ENCODE measurements around the gene VWF. TPM values are rescaled to one million over a fixed set of nuclear protein-coding genes. Genes with fewer than 3 reads are reported as not detected.

VWF gene
- total RNA-seq, 1 experiment from 2014 or later = 0.41 TPM

DNA sequence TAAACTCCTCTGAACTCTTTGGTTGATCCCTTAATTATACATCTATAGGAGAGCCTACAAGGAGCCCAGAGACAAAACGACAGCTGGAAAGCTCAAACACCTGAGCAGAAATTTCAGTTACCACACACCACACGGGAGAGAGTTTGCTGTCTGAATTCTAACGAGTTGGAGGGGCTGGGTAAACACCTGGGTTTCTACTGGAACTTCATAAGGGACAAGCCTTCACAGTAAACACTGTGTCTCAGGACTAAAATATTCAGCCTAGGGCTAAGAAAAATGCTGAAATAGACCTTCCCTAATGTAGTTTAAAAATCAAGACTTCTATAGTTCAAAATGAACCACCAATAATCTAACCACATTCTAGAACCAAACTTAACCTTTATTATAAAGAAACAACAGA lies 169.8 kb downstream of the VWF start:
- intact Hi-C loops (cut with micrococcal nuclease; ENCODE audit: unreplicated experiment) = no loop called here
- TF ChIP-seq, protein P1, sequence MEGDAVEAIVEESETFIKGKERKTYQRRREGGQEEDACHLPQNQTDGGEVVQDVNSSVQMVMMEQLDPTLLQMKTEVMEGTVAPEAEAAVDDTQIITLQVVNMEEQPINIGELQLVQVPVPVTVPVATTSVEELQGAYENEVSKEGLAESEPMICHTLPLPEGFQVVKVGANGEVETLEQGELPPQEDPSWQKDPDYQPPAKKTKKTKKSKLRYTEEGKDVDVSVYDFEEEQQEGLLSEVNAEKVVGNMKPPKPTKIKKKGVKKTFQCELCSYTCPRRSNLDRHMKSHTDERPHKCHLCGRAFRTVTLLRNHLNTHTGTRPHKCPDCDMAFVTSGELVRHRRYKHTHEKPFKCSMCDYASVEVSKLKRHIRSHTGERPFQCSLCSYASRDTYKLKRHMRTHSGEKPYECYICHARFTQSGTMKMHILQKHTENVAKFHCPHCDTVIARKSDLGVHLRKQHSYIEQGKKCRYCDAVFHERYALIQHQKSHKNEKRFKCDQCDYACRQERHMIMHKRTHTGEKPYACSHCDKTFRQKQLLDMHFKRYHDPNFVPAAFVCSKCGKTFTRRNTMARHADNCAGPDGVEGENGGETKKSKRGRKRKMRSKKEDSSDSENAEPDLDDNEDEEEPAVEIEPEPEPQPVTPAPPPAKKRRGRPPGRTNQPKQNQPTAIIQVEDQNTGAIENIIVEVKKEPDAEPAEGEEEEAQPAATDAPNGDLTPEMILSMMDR (IDR thresholded peaks at IDR 0.05; ENCODE audit: insufficient read depth in 1 of 2, low read depth in 1 of 2, low read length in 1 of 2, severe bottlenecking in 1 of 2, unreplicated experiment in 1 of 2) = no peak
- Mint-ChIP-seq H3K4me1 (ENCODE audit: low read depth, unreplicated experiment) (no peaks in the 10 kb centered on the region), H3K27ac (ENCODE audit: unreplicated experiment) (no peak overlapping the region), H3K27me3 (ENCODE audit: insufficient read depth, unreplicated experiment) (peaks cover 48% of the 10 kb centered on the region), H3K4me3 (ENCODE audit: unreplicated experiment) (no peak overlapping the region), H3K36me3 (ENCODE audit: insufficient read depth, unreplicated experiment) (no peaks in the 10 kb centered on the region), H3K9me3 (ENCODE audit: unreplicated experiment) (no peaks in the 10 kb centered on the region)
- no TSS peak for BruUV-seq (replicated peaks)
- no peak for DNase-seq
- Histone ChIP-seq H3K9me3 (no peaks in the 10 kb centered on the region), H3K27me3 (replicated peaks; ENCODE audit: control insufficient read depth, insufficient read depth, low read length) (no peaks in the 10 kb centered on the region), H3K4me3 (ENCODE audit: low read depth, low read length) (no peak overlapping the region), H3K4me1 (no peaks in the 10 kb centered on the region), H3K36me3 (ENCODE audit: control insufficient read depth, insufficient read depth, low read length) (no peaks in the 10 kb centered on the region)
- ChIA-PET POLR2A (no interaction called here), CTCF (no interaction called here)

DNA sequence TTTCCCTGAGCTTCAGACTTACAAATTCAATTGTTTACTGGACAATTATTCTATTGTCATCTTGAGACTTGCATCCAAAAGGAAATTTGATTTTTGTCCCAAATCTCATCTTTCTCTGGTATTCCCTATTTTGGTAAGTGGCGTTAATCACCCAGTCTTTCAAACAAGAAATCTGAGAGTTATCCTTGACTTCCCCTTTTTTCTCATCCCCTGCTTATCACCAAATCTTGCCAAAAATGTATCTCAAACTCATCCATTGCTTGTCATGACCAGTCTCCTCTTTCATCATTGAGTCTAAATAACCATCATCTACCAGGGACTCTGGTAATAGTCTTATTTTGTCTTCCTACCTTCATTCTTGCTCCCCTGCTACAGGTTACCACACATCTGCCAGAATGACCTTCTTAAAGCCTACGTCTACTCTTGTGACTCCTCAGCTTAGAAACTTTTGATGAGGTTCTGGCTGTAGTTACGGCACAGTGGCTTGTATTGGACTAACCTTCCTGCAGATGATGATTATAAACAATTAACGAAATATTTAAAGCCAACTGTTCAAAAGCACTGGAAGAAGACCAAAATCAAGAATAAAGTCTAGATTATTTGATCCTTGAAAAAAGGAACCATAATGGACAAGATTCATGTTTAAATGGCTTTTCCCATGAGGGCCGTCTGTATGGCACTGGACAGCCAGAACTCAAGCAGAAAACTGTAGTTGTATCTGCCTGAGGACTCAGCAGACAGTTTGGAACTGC lies 170.5 kb downstream of the VWF start:
- CTCF ChIA-PET = no interaction called here
- no peak overlapping the region for H3K27ac Mint-ChIP-seq (ENCODE audit: unreplicated experiment)
- Histone ChIP-seq H3K9me3 (no peaks in the 10 kb centered on the region), H3K4me3 (ENCODE audit: low read depth, low read length) (no peak overlapping the region), H3K4me1 (no peaks in the 10 kb centered on the region), H3K27me3 (replicated peaks; ENCODE audit: control insufficient read depth, insufficient read depth, low read length) (no peaks in the 10 kb centered on the region), H3K36me3 (ENCODE audit: control insufficient read depth, insufficient read depth, low read length) (no peaks in the 10 kb centered on the region)
- no peaks in the 10 kb centered on the region for H3K4me1 Mint-ChIP-seq (ENCODE audit: low read depth, unreplicated experiment)
- no TSS peak for BruUV-seq (replicated peaks)
- TF ChIP-seq, protein P1 (IDR thresholded peaks at IDR 0.05; ENCODE audit: insufficient read depth in 1 of 2, low read depth in 1 of 2, low read length in 1 of 2, severe bottlenecking in 1 of 2, unreplicated experiment in 1 of 2) = no peak
- H3K9me3 Mint-ChIP-seq (ENCODE audit: unreplicated experiment) = no peaks in the 10 kb centered on the region
- H3K4me3 Mint-ChIP-seq (ENCODE audit: unreplicated experiment) = no peak overlapping the region
- H3K27me3 Mint-ChIP-seq (ENCODE audit: insufficient read depth, unreplicated experiment) = peaks cover 47% of the 10 kb centered on the region
- no peak for DNase-seq
- intact Hi-C loops (cut with micrococcal nuclease; ENCODE audit: unreplicated experiment) = no loop called here
- H3K36me3 Mint-ChIP-seq (ENCODE audit: insufficient read depth, unreplicated experiment) = no peaks in the 10 kb centered on the region
- POLR2A ChIA-PET = no interaction called here

DNA sequence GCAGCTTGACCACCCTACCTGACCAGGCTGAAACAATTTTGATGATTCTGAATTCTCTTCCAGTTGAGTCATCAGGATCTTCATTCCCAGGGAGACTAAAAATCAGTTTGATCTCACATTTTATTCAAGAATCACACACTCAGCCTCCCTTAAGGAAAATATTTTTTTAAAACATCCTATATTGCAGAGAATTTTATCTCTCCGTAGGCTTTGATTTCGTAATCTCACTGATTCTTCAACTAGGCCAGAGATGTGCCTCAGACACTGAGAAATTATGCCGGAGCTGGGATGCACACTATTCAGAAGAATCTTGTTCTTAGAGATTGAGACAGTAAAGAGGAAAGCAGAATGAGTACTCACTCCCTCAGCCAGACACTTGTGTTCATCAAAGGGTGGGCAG lies 172.4 kb downstream of the VWF start:
- TF ChIP-seq, protein P1 (IDR thresholded peaks at IDR 0.05; ENCODE audit: insufficient read depth in 1 of 2, low read depth in 1 of 2, low read length in 1 of 2, severe bottlenecking in 1 of 2, unreplicated experiment in 1 of 2) = no peak
- H3K4me1 Mint-ChIP-seq (ENCODE audit: low read depth, unreplicated experiment) = no peaks in the 10 kb centered on the region
- no peak overlapping the region for H3K27ac Mint-ChIP-seq (ENCODE audit: unreplicated experiment)
- DNase-seq = no peak
- Histone ChIP-seq H3K27me3 (replicated peaks; ENCODE audit: control insufficient read depth, insufficient read depth, low read length) (no peaks in the 10 kb centered on the region; the same call in none of the 2 replicates), H3K4me1 (no peaks in the 10 kb centered on the region), H3K9me3 (no peaks in the 10 kb centered on the region), H3K36me3 (ENCODE audit: control insufficient read depth, insufficient read depth, low read length) (no peaks in the 10 kb centered on the region), H3K4me3 (ENCODE audit: low read depth, low read length) (no peak overlapping the region)
- no TSS peak for BruUV-seq (replicated peaks)
- H3K27me3 Mint-ChIP-seq (ENCODE audit: insufficient read depth, unreplicated experiment) = peaks cover 39% of the 10 kb centered on the region
- H3K4me3 Mint-ChIP-seq (ENCODE audit: unreplicated experiment) = no peak overlapping the region
- POLR2A ChIA-PET = no interaction called here
- no peaks in the 10 kb centered on the region for H3K36me3 Mint-ChIP-seq (ENCODE audit: insufficient read depth, unreplicated experiment)
- CTCF ChIA-PET = no interaction called here
- intact Hi-C loops (cut with micrococcal nuclease; ENCODE audit: unreplicated experiment) = no loop called here
- no peaks in the 10 kb centered on the region for H3K9me3 Mint-ChIP-seq (ENCODE audit: unreplicated experiment)

All from Caco-2 (cell line).